H1 (cell line): ENCODE measurements around the gene CA9. TPM values are rescaled to one million over a fixed set of nuclear protein-coding genes. Genes with fewer than 3 reads are reported as not detected.

Source experiments
- CTCF ChIA-PET: fragments of 300-600 bp; sonication (Branson Sonifier 250); formaldehyde crosslinking; loops from one replicate; lab custom pipeline; 2021; ENCODE audit not compliant: partially characterized antibody; lab: Charles Lee
- POLR2A ChIA-PET: fragments of 300-600 bp; sonication (Branson Sonifier 250); formaldehyde crosslinking; loops from one replicate; lab custom pipeline; 2021; ENCODE audit warnings: inconsistent platforms; ENCODE audit not compliant: partially characterized antibody; lab: Charles Lee
- DNase-seq, 2 experiments: peaks; one replicate each; pipeline versions ENCODE4 v3.0.0 to v3.0.0-alpha.2; 2010 to 2022; ENCODE audit warnings: low spot score in 2 of 2, low read depth in 1 of 2, mixed read lengths in 1 of 2
- FAIRE-seq: peaks from 2 replicates; lab custom pipeline; 2011; peaks lifted over from hg19 to GRCh38; lab: Jason Lieb, UNC
- H2AFZ ChIP-seq: 2 replicates; pipeline ENCODE4 v1.8.1; 2012; ENCODE audit warnings: low read length, inconsistent platforms
- H2AK5ac ChIP-seq: 2 replicates; pipeline ENCODE4 v1.6.1; 2013; ENCODE audit warnings: low read depth, low read length
- H2BK120ac ChIP-seq: replicated peaks from 2 replicates; pipeline ENCODE3; 2013; ENCODE audit warnings: low read depth, low read length, inconsistent platforms
- H2BK12ac ChIP-seq: 2 replicates; pipeline ENCODE4 v1.6.1; 2013; ENCODE audit warnings: low read depth, low read length
- H2BK15ac ChIP-seq: 2 replicates; pipeline ENCODE4 v1.6.1; 2013; ENCODE audit warnings: low read length
- H2BK20ac ChIP-seq: 2 replicates; pipeline ENCODE4 v1.6.1; 2013; ENCODE audit warnings: low read length
- H2BK5ac ChIP-seq: 2 replicates; pipeline ENCODE4 v1.6.1; 2013; ENCODE audit warnings: low read depth, low read length
- H3K14ac ChIP-seq: 2 replicates; pipeline ENCODE4 v1.6.1; 2013; ENCODE audit warnings: inconsistent platforms; ENCODE audit not compliant: insufficient read length
- H3K18ac ChIP-seq: 2 replicates; pipeline ENCODE4 v1.6.1; 2013; ENCODE audit warnings: low read length; ENCODE audit errors: extremely low read depth
- H3K23ac ChIP-seq: 2 replicates; pipeline ENCODE4 v1.6.1; 2013; ENCODE audit warnings: inconsistent platforms; ENCODE audit not compliant: insufficient read length
- H3K23me2 ChIP-seq: 2 replicates; pipeline ENCODE4 v1.6.1; 2013; ENCODE audit warnings: low read depth, low read length
- H3K27ac ChIP-seq: 2 replicates; pipeline ENCODE4 v1.6.1; 2011; ENCODE audit warnings: low read depth, low read length, inconsistent platforms
- H3K27me3 ChIP-seq, 4 experiments: replicated peaks in 1 of 4; 1 replicate in 1 of 4; 2 replicates in 3 of 4; pipeline versions ENCODE4 v1.6.1 to v1.8.1; 2011 to 2013; ENCODE audit warnings: low read length in 3 of 4, mild to moderate bottlenecking in 3 of 4, inconsistent platforms in 2 of 4, mixed read lengths in 2 of 4, moderate library complexity in 1 of 4; ENCODE audit not compliant: control insufficient read depth in 3 of 4, insufficient read depth in 3 of 4; ENCODE audit errors: extremely low read depth in 1 of 4
- H3K36me3 ChIP-seq, 4 experiments: 2 replicates each; pipeline versions ENCODE4 v1.6.1 to v1.8.1; 2011 to 2013; ENCODE audit warnings: mild to moderate bottlenecking in 4 of 4, low read length in 3 of 4, moderate library complexity in 2 of 4, control low read depth in 1 of 4, inconsistent platforms in 1 of 4; ENCODE audit not compliant: insufficient read depth in 4 of 4, control insufficient read depth in 2 of 4
- H3K4ac ChIP-seq: replicated peaks from 2 replicates; pipeline ENCODE3; 2013; ENCODE audit warnings: low read length, low read depth, mixed read lengths, inconsistent platforms; ENCODE audit not compliant: insufficient read length
- H3K4me1 ChIP-seq, 4 experiments: replicated peaks in 1 of 4; 1 replicate in 1 of 4; 2 replicates in 3 of 4; pipeline versions ENCODE4 v1.6.1 to v1.8.1; 2011 to 2013; ENCODE audit warnings: low read length in 3 of 4, inconsistent platforms in 2 of 4, mixed read lengths in 1 of 4; ENCODE audit not compliant: insufficient read depth in 4 of 4, control insufficient read depth in 3 of 4
- H3K4me2 ChIP-seq, 2 experiments: 2 replicates each; pipeline versions ENCODE4 v1.6.1 to v1.8.1; 2011 to 2013; ENCODE audit warnings: low read depth in 2 of 2, low read length in 2 of 2, control low read depth in 1 of 2, inconsistent platforms in 1 of 2, mild to moderate bottlenecking in 1 of 2; ENCODE audit not compliant: insufficient read depth in 1 of 2
- H3K4me3 ChIP-seq, 4 experiments: fragments of 200-600, 300-600 bp in 1 of 4; sonication (generic), shearing (Covaris generic), sonication (Bioruptor Twin) in 1 of 4; 2 replicates each; pipeline versions ENCODE4 v1.5.1 to v1.8.1; 2011 to 2016; ENCODE audit warnings: low read length in 4 of 4, low read depth in 3 of 4, control low read depth in 2 of 4, inconsistent platforms in 2 of 4, mild to moderate bottlenecking in 2 of 4, mixed read lengths in 1 of 4, moderate library complexity in 1 of 4; ENCODE audit not compliant: insufficient read depth in 2 of 4; ENCODE audit errors: extremely low read depth in 1 of 4
- H3K56ac ChIP-seq: replicated peaks from 2 replicates; pipeline ENCODE3; 2013; ENCODE audit warnings: low read depth, mild to moderate bottlenecking, mixed read lengths, low read length, inconsistent platforms; ENCODE audit not compliant: insufficient read length
- H3K79me1 ChIP-seq: 2 replicates; pipeline ENCODE4 v1.6.1; 2013; ENCODE audit warnings: low read depth, low read length, control low read depth
- H3K79me2 ChIP-seq, 2 experiments: 2 replicates each; pipeline versions ENCODE4 v1.6.1 to v1.8.1; 2012 to 2013; ENCODE audit warnings: low read length in 2 of 2, mild to moderate bottlenecking in 2 of 2, inconsistent platforms in 1 of 2; ENCODE audit not compliant: insufficient read depth in 2 of 2, control insufficient read depth in 1 of 2
- H3K9ac ChIP-seq, 4 experiments: replicated peaks in 1 of 4; 1 replicate in 1 of 4; 2 replicates in 3 of 4; pipeline versions ENCODE4 v1.6.1 to v1.8.1; 2011 to 2013; ENCODE audit warnings: low read depth in 3 of 4, low read length in 3 of 4, control low read depth in 2 of 4, mild to moderate bottlenecking in 2 of 4, moderate library complexity in 2 of 4, inconsistent platforms in 1 of 4; ENCODE audit errors: extremely low read depth in 1 of 4
- H3K9me3 ChIP-seq, 2 experiments: 2 replicates each; pipeline versions ENCODE4 v1.6.1 to v1.8.1; 2012 to 2013; ENCODE audit warnings: mild to moderate bottlenecking in 2 of 2, moderate library complexity in 2 of 2, control low read depth in 1 of 2, inconsistent platforms in 1 of 2, low read depth in 1 of 2, low read length in 1 of 2, mixed read lengths in 1 of 2; ENCODE audit not compliant: insufficient read depth in 2 of 2
- H4K20me1 ChIP-seq, 2 experiments: replicated peaks in 1 of 2; 2 replicates each; pipeline versions ENCODE3 to v1.8.1; 2011 to 2013; ENCODE audit warnings: inconsistent platforms in 2 of 2, low read length in 2 of 2, mild to moderate bottlenecking in 1 of 2; ENCODE audit not compliant: insufficient read depth in 2 of 2, control insufficient read depth in 1 of 2
- H4K5ac ChIP-seq: 2 replicates; pipeline ENCODE4 v1.6.1; 2013; ENCODE audit warnings: low read length, low read depth, mixed read lengths, inconsistent platforms; ENCODE audit not compliant: insufficient read length
- H4K8ac ChIP-seq: 2 replicates; pipeline ENCODE4 v1.8.0; 2013; ENCODE audit warnings: mild to moderate bottlenecking, moderate library complexity, low read length, inconsistent platforms; ENCODE audit not compliant: insufficient read depth; ENCODE audit errors: extremely low read depth
- H4K91ac ChIP-seq: replicated peaks from 2 replicates; pipeline ENCODE3; 2013; ENCODE audit warnings: low read length, mixed read lengths, inconsistent platforms; ENCODE audit not compliant: insufficient read length
- ASH2L ChIP-seq: fragments of 200-600, 300-600 bp; sonication (generic); IDR thresholded peaks from one replicate; pipeline ENCODE4 v1.7.1; 2017; ENCODE audit warnings: low read length
- CHD1 ChIP-seq: IDR thresholded peaks from 2 replicates; pipeline ENCODE4 v1.6.1; 2012; ENCODE audit warnings: low read depth, low read length, improper control_type of control experiment
- E2F6 ChIP-seq: IDR thresholded peaks from 2 replicates; pipeline ENCODE4 v1.6.1; 2012; ENCODE audit warnings: inconsistent platforms
- EZH2 ChIP-seq: fragments of 200-600 bp; sonication (generic); IDR thresholded peaks from 2 replicates; pipeline ENCODE4 v1.7.1; 2012; ENCODE audit warnings: low read depth, mild to moderate bottlenecking, moderate library complexity, low read length, inconsistent platforms; ENCODE audit not compliant: severe bottlenecking
- GABPA ChIP-seq: IDR thresholded peaks from 2 replicates; pipeline ENCODE4 v1.6.1; 2011; ENCODE audit warnings: mild to moderate bottlenecking, low read length, moderate library complexity, borderline replicate concordance; ENCODE audit not compliant: insufficient read depth
- POLR2AphosphoS5 ChIP-seq: IDR thresholded peaks from 2 replicates; pipeline ENCODE4 v1.6.1; 2011; ENCODE audit warnings: low read depth, low read length
- RAD21 ChIP-seq, 2 experiments: IDR thresholded peaks in 1 of 2; conservative IDR thresholded peaks in 1 of 2; 2 replicates each; pipeline ENCODE4 v1.6.1; 2011; ENCODE audit warnings: low read depth in 2 of 2, low read length in 2 of 2, improper control_type of control experiment in 1 of 2, inconsistent platforms in 1 of 2, mild to moderate bottlenecking in 1 of 2, moderate library complexity in 1 of 2
- YY1 ChIP-seq: IDR thresholded peaks from 2 replicates; pipeline ENCODE4 v1.6.1; 2011; ENCODE audit warnings: low read depth, mild to moderate bottlenecking, low read length
- WGBS, 2 experiments: shearing (Covaris generic) in 1 of 2; methylation state at CpG; one replicate each; pipeline versions ENCODE4 v1.1.6 to v1.1.7; 2013 to 2015; ENCODE audit warnings: low lambda C conversion rate in 2 of 2, mixed read lengths in 2 of 2, inconsistent platforms in 1 of 2, low coverage in 1 of 2, missing lambda C conversion rate in 1 of 2; ENCODE audit not compliant: insufficient replicate concordance in 2 of 2, insufficient coverage in 1 of 2, insufficient read length in 1 of 2; ENCODE audit errors: extremely low coverage in 1 of 2, missing lambda C conversion rate in 1 of 2; 5-methylcytosine and 5-hydroxymethylcytosine counted together
- polyA plus RNA-seq, 7 experiments: library from polyadenylated mRNA; depleted of rRNA in 3 of 7; stranded (reverse) in 5 of 7; unstranded in 2 of 7; fragments of >200 nt in 5 of 7; fragments of 200-250 nt in 2 of 7; gene quantifications; 1 replicate in 5 of 7; 2 replicates in 1 of 7; 4 replicates in 1 of 7; pipeline versions ENCODE4 v1.2.1 to v1.2.3, GENCODE V29; 2011 to 2013; ENCODE audit warnings: missing spikeins in 2 of 7, mixed read lengths in 2 of 7
- total RNA-seq: library from RNA; stranded (reverse); fragmentation: NEBNext Ultra II Directional; extraction: Animal tissue kit (Norgen Biotek cat#: 25700); gene quantifications from 2 replicates; pipeline ENCODE4 v1.2.1, GENCODE V29; 2021

Gene CA9
- total and polyA plus RNA-seq, 2 of the 8 experiments (the other 6 are each of a cell fraction or from before 2014, with no cell fraction given) = 1.3 to 1.8 TPM

- Histone ChIP-seq H3K4ac (peak within 1 kb of the TSS; percentile 61), H4K91ac (peak within 1 kb of the TSS; percentile 14), H2AK5ac (no peak within 1 kb of the TSS), H3K23ac (no peak within 1 kb of the TSS), H2BK120ac (peak within 1 kb of the TSS; percentile 8), H3K23me2 (peaks cover 4% of the 10 kb centered on the region; the same call in 1 of the 2 replicates), H4K8ac (peak within 1 kb of the TSS; percentile 54; the same call in 1 of the 2 replicates), H3K27me3 (no peaks in the 10 kb centered on the region), H3K9ac (peak within 1 kb of the TSS; percentile 0 to 73 (median 64)), H3K27ac (0 out of 2 replicates have a peak within 1 kb of the TSS, but pooled peaks have one; percentile 56), H3K4me2 (peak within 1 kb of the TSS; percentile 74 to 87), H2BK15ac (no peak within 1 kb of the TSS), H2BK20ac (no peak within 1 kb of the TSS), H3K36me3 (peaks cover 6 to 32% (median 13%) of the 10 kb centered on the region in 4 experiments), H3K4me1 (peaks cover 0 to 5% (median 1%) of the 10 kb centered on the region in 4 experiments; a peak in 5 of 7 replicates), H3K79me1 (peaks cover 2% of the 10 kb centered on the region; the same call in 1 of the 2 replicates), H2BK12ac (peak within 1 kb of the TSS; percentile 46; the same call in 1 of the 2 replicates), H3K79me2 (no peaks in the 10 kb centered on the region; a peak in 1 of 4 replicates), H2AFZ (peak within 1 kb of the TSS; percentile 90; the same call in 1 of the 2 replicates), H4K5ac (peak within 1 kb of the TSS; percentile 87), H3K56ac (peak within 1 kb of the TSS; percentile 11), H3K18ac (peak within 1 kb of the TSS; percentile 85), H3K9me3 (no peaks in the 10 kb centered on the region), H4K20me1 (peaks cover 0 to 2% of the 10 kb centered on the region in 2 experiments), H3K4me3 (peak within 1 kb of the TSS; percentile 50 to 84 (median 78)), H3K14ac (no peak within 1 kb of the TSS), H2BK5ac (peak within 1 kb of the TSS; percentile 91; the same call in 1 of the 2 replicates)
- DNase-seq = peak; percentile 81 to 92
- CTCF ChIA-PET = interaction anchor here (0.7 to 15.9 kb wide), 22 partner anchors 8 to 585 kb away, joined by 3 to 347 read pairs (median 5); partner anchors contain the start of genes CA9, CREB3, SIT1 and TLN1
- WGBS, 2 experiments = 7% methylated on average over 57 of the region's 58 CpGs; no CpG with 5 or more reads in 1 of the 2 experiments
- no peak for FAIRE-seq
- POLR2A ChIA-PET = interaction anchor here (0.8 to 6.6 kb wide), 16 partner anchors 10 to 149 kb away, joined by 3 to 65 read pairs (median 3); partner anchors contain the start of genes CA9, CREB3, GBA2 and RGP1
- no peak; the same call in 1 of the 2 replicates for TF ChIP-seq E2F6
- TF ChIP-seq YY1 = 0 out of 2 replicates have a peak, but pooled peaks have one; percentile 27
- TF ChIP-seq GABPA = 0 out of 2 replicates have a peak, but pooled peaks have one; percentile 76
- TF ChIP-seq CHD1 = no peak
- TF ChIP-seq EZH2 = no peak
- TF ChIP-seq ASH2L = peak; percentile 64
- peak; percentile 41 to 44 for TF ChIP-seq RAD21 (IDR thresholded peaks at IDR 0.05 in 1 of 2, conservative IDR thresholded peaks at IDR 0.05 in 1 of 2; ENCODE audit: low read depth in 2 of 2, low read length in 2 of 2)
- peak; percentile 81 for TF ChIP-seq POLR2AphosphoS5
Measured at GRCh38 chr9:35664531-35665470, 8.9 kb upstream of the CA9 start, which contains the start of gene ARHGEF39. Gene ARHGEF39, minus strand, starts transcription at chr9:35665195. Its CDS starts 26 bp downstream, at chr9:35665169.
